SK-N-SH treated with all-trans-retinoic acid at 6 μM for 48 hours (cell line): ENCODE results near the gene GDF2.

Experiments used
- ATAC-seq: fragments of 200-7000 bp; cut with Tn5 transposase; 3 replicates; pipeline ENCODE4 v1.9.1; 2020; ENCODE audit warnings: mild to moderate bottlenecking, moderate library complexity
- ARNTL ChIP-seq: fragments of 450-650 bp; formaldehyde crosslinking; IDR thresholded peaks from 2 replicates; pipeline ENCODE4 v1.5.0; 2020; ENCODE audit warnings: low read depth, mild to moderate bottlenecking, moderate library complexity, borderline replicate concordance
- BACH2 ChIP-seq: fragments of 250-450 bp; sonication (Bioruptor Pico); IDR thresholded peaks from 2 replicates; pipeline ENCODE4 v1.9.0; 2021; ENCODE audit warnings: mild to moderate bottlenecking, borderline replicate concordance
- CSRNP3 ChIP-seq: fragments of 250-450 bp; sonication (Bioruptor Pico); IDR thresholded peaks from 2 replicates; pipeline ENCODE4 v1.5.1; 2021; ENCODE audit warnings: mild to moderate bottlenecking, moderate library complexity
- ESRRG ChIP-seq: fragments of 250-450 bp; sonication (Bioruptor Pico); IDR thresholded peaks from 2 replicates; pipeline ENCODE4 v1.6.1; 2021; ENCODE audit warnings: mild to moderate bottlenecking
- GLIS3 ChIP-seq: fragments of 250-450 bp; sonication (Bioruptor Pico); IDR thresholded peaks from 2 replicates; pipeline ENCODE4 v1.5.0; 2020; ENCODE audit warnings: mild to moderate bottlenecking, moderate library complexity
- ISL1 ChIP-seq: fragments of 250-450 bp; sonication (Bioruptor Pico); IDR thresholded peaks from 2 replicates; pipeline ENCODE4 v2.1.2; 2022; ENCODE audit warnings: mild to moderate bottlenecking, moderate library complexity
- OSR1 ChIP-seq: fragments of 250-450 bp; sonication (Bioruptor Pico); IDR thresholded peaks from 2 replicates; pipeline ENCODE4 v1.8.0; 2022; ENCODE audit warnings: moderate library complexity, mild to moderate bottlenecking, inconsistent platforms
- POU6F1 ChIP-seq: fragments of 250-450 bp; sonication (Bioruptor Pico); IDR thresholded peaks from 2 replicates; pipeline ENCODE4 v1.8.0; 2021; ENCODE audit warnings: low read depth, mild to moderate bottlenecking, moderate library complexity, borderline replicate concordance
- PPARA ChIP-seq: fragments of 250-450 bp; sonication (Bioruptor Pico); IDR thresholded peaks from 2 replicates; pipeline ENCODE4 v1.5.0; 2020; ENCODE audit warnings: mild to moderate bottlenecking, borderline replicate concordance
- RARB ChIP-seq: fragments of 250-450 bp; sonication (Bioruptor Pico); IDR thresholded peaks from 2 replicates; pipeline ENCODE4 v1.8.0; 2021; ENCODE audit warnings: mild to moderate bottlenecking, moderate library complexity
- TCF4 ChIP-seq: fragments of 250-450 bp; sonication (Bioruptor Pico); IDR thresholded peaks from 2 replicates; pipeline ENCODE4 v1.8.0; 2021; ENCODE audit warnings: mild to moderate bottlenecking, moderate library complexity, borderline replicate concordance
- TOX ChIP-seq: fragments of 250-450 bp; sonication (Bioruptor Pico); IDR thresholded peaks from 2 replicates; pipeline ENCODE4 v1.8.0; 2021; ENCODE audit warnings: mild to moderate bottlenecking, moderate library complexity, borderline replicate concordance
- TSHZ2 ChIP-seq: fragments of 250-450 bp; sonication (Bioruptor Pico); IDR thresholded peaks from 2 replicates; pipeline ENCODE4 v1.5.0; 2020; ENCODE audit warnings: mild to moderate bottlenecking, moderate library complexity
- ZC3H10 ChIP-seq: fragments of 250-450 bp; sonication (Bioruptor Pico); IDR thresholded peaks from 2 replicates; pipeline ENCODE4 v1.5.1; 2021; ENCODE audit warnings: mild to moderate bottlenecking, moderate library complexity
- ZFP3 ChIP-seq: fragments of 250-450 bp; sonication (Bioruptor Pico); IDR thresholded peaks from 2 replicates; pipeline ENCODE4 v1.5.0; 2020; ENCODE audit warnings: mild to moderate bottlenecking, moderate library complexity
- ZFP30 ChIP-seq: fragments of 450-650 bp; formaldehyde crosslinking; IDR thresholded peaks from 2 replicates; pipeline ENCODE4 v1.5.0; 2022; ENCODE audit warnings: mild to moderate bottlenecking, moderate library complexity
- ZNF565 ChIP-seq: fragments of 450-650 bp; formaldehyde crosslinking; conservative IDR thresholded peaks from 2 replicates; pipeline ENCODE4 v1.5.0; 2020; ENCODE audit warnings: low read depth, mild to moderate bottlenecking, moderate library complexity
- ZNF70 ChIP-seq: fragments of 450-650 bp; formaldehyde crosslinking; IDR thresholded peaks from 2 replicates; pipeline ENCODE4 v1.5.0; 2020; ENCODE audit warnings: mild to moderate bottlenecking, moderate library complexity
- ZNF8 ChIP-seq: fragments of 450-650 bp; formaldehyde crosslinking; IDR thresholded peaks from 2 replicates; pipeline ENCODE4 v1.5.0; 2020; ENCODE audit warnings: mild to moderate bottlenecking, moderate library complexity
- TF ChIP-seq, protein P1 (sequence below): fragments of 250-450 bp; sonication (Bioruptor Pico); IDR thresholded peaks from 2 replicates; pipeline ENCODE4 v1.5.1; 2020; ENCODE audit warnings: low read depth, mild to moderate bottlenecking, moderate library complexity

The GDF2 gene

GRCh38 chr10:47326927-47327330 is 4.7 kb downstream of the GDF2 start:
- TF ChIP-seq TCF4 (CRISPR knock-in tag) (no peak), TOX (CRISPR knock-in tag) (no peak), CSRNP3 (CRISPR knock-in tag) (no peak), TSHZ2 (CRISPR knock-in tag) (no peak), OSR1 (CRISPR knock-in tag) (no peak), ARNTL (CRISPR knock-in tag) (no peak)
- ATAC-seq: no peak

DNA sequence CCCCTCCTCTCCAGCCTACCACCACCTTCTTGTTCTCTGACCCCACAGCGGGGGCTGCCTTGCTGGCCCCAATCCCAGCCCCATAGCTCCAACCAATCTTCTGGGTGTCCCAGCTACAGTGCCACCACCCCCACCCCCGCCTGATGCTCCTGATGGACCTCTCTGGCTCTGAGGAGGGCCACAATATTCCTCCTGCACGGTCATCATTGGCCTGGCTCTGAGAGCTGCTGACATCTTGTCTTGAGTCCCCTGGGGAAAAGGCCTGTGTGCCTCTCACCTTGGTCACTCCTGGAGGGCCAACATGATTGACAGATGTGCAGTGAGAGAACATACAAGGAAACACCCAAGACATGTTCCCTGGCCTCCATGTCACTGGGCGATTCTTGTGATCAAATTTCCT is 7.6 kb downstream of the GDF2 start:
- TF ChIP-seq TCF4 (CRISPR knock-in tag) (no peak), ZC3H10 (CRISPR knock-in tag) (no peak), PPARA (CRISPR knock-in tag) (no peak), RARB (no peak), CSRNP3 (CRISPR knock-in tag) (no peak), GLIS3 (CRISPR knock-in tag) (no peak), ZNF70 (CRISPR knock-in tag) (no peak), TOX (CRISPR knock-in tag) (no peak), ZNF565 (CRISPR knock-in tag) (no peak), ISL1 (CRISPR knock-in tag) (no peak), ARNTL (CRISPR knock-in tag) (no peak)
- TF ChIP-seq, all 23 proteins: peak for 0
- no peak for ATAC-seq

DNA sequence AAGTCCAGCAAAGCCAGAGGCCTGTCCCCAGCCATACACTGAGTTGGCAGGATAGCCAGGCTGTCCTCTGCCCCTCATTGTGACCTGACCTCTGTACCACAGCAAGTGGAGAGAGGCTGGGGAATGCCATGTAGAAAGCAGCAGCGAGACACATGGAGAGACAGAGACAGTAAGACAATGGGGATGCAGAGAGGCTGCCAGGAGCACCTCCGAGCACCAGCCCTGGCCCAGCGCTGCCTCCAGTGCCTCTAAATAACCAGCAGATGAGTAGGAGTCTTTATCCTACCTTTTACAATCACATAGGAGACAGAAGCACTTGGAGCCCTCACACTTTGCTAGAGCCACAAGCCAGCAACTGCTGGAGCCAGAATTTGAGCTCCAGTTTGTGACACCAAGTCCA is 8.1 kb downstream of the GDF2 start:
- ATAC-seq: no peak
- no peak for TF ChIP-seq ZFP30
- no peak for TF ChIP-seq ZNF8 (CRISPR knock-in tag)
- no peak for TF ChIP-seq ZFP3
- TF ChIP-seq GLIS3 (CRISPR knock-in tag): no peak
- no peak for TF ChIP-seq ZC3H10 (CRISPR knock-in tag)
- no peak for TF ChIP-seq RARB
- TF ChIP-seq TSHZ2 (CRISPR knock-in tag): no peak
- TF ChIP-seq ESRRG (CRISPR knock-in tag): no peak
- no peak for TF ChIP-seq ZNF70 (CRISPR knock-in tag)
- no peak for TF ChIP-seq PPARA (CRISPR knock-in tag)
- TF ChIP-seq POU6F1 (CRISPR knock-in tag): no peak
- TF ChIP-seq ARNTL (CRISPR knock-in tag): no peak
- TF ChIP-seq BACH2 (CRISPR knock-in tag): no peak
- TF ChIP-seq, protein P1, sequence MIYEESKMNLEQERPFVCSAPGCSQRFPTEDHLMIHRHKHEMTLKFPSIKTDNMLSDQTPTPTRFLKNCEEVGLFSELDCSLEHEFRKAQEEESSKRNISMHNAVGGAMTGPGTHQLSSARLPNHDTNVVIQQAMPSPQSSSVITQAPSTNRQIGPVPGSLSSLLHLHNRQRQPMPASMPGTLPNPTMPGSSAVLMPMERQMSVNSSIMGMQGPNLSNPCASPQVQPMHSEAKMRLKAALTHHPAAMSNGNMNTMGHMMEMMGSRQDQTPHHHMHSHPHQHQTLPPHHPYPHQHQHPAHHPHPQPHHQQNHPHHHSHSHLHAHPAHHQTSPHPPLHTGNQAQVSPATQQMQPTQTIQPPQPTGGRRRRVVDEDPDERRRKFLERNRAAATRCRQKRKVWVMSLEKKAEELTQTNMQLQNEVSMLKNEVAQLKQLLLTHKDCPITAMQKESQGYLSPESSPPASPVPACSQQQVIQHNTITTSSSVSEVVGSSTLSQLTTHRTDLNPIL: no peak
